Activated naive CD4-positive, alpha-beta T cell treated with anti-CD3 and anti-CD28 coated beads, Interleukin-2, amount 10 ng/mL, durations not matched to agents 7 days and 5 days (primary cell): ENCODE measurements around the gene SAPCD1.

Experiments
- CTCF ChIA-PET: fragments of 350-600 bp; sonication (Branson Sonifier 250); formaldehyde crosslinking; loops from one replicate; lab custom pipeline; 2021; ENCODE audit warnings: antibody characterized with exemption; lab: Charles Lee
- DNase-seq: peaks from one replicate; pipeline ENCODE4 v3.0.0-alpha.2; 2020
- H3K27ac Mint-ChIP-seq: one replicate; pipeline ENCODE4 v1.8.0; 2021; ENCODE audit warnings: mild to moderate bottlenecking, moderate library complexity, mixed read lengths
- H3K27me3 Mint-ChIP-seq: one replicate; pipeline ENCODE4 v1.8.0; 2021; ENCODE audit warnings: mild to moderate bottlenecking, mixed read lengths
- H3K36me3 Mint-ChIP-seq: one replicate; pipeline ENCODE4 v1.8.0; 2021; ENCODE audit warnings: mixed read lengths
- H3K4me1 Mint-ChIP-seq: one replicate; pipeline ENCODE4 v1.8.0; 2021; ENCODE audit warnings: mixed read lengths
- H3K4me3 Mint-ChIP-seq: one replicate; pipeline ENCODE4 v1.8.0; 2021; ENCODE audit warnings: mild to moderate bottlenecking, moderate library complexity, mixed read lengths
- H3K9me3 Mint-ChIP-seq: one replicate; pipeline ENCODE4 v1.8.0; 2021; ENCODE audit warnings: mixed read lengths

SAPCD1 gene

DNA sequence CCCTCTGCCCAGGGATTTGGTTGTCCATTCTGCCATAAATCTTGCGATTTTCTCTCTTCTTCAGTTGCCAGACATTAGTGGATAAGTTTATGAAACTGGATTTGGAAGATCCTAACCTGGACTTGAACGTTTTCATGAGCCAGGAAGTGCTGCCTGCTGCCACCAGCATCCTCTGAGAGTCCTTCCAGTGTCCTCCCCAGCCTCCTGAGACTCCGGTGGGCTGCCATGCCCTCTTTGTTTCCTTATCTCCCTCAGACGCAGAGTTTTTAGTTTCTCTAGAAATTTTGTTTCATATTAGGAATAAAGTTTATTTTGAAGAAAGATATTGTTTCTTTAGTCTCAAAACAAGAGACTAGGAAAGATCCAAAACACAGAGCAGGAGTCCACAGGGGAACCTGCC lies at the start of gene SAPCD1:
SAPCD1 (plus strand) TSS at position 301 of the 400 bp plus-strand sequence. CDS start 399 bp downstream, outside the sequence.
- H3K36me3 Mint-ChIP-seq = peaks cover 43% of the 10 kb centered on the region
- H3K4me1 Mint-ChIP-seq = peaks cover 20% of the 10 kb centered on the region
- no peak within 1 kb of the TSS for H3K4me3 Mint-ChIP-seq
- no peaks in the 10 kb centered on the region for H3K9me3 Mint-ChIP-seq
- no peaks in the 10 kb centered on the region for H3K27me3 Mint-ChIP-seq
- no peak for DNase-seq
- no peak within 1 kb of the TSS for H3K27ac Mint-ChIP-seq
- CTCF ChIA-PET = no interaction called here

DNA sequence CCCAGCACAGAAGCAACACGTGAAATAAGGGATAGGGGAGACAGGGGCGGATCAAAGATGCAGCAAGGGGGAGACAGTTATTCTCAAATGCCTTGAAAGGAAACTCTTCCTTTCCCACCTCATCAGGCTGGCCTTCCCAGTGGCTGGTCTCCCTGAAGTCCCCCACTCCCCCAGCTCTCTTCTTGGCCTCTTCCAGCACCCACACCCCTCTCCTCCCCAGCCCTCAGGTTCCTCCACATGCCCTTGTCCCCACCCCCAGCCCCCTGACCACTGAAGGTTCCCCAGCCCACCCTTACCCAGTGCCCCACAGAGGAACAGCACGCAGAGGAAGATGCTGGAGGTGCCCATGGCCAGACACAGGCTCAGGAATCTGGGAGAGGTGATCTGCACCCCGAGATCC lies 49.0 kb upstream of the SAPCD1 start:
- Mint-ChIP-seq H3K36me3 (no peaks in the 10 kb centered on the region), H3K27me3 (peaks cover 56% of the 10 kb centered on the region), H3K4me1 (peaks cover 27% of the 10 kb centered on the region), H3K27ac (no peak overlapping the region), H3K4me3 (no peak overlapping the region), H3K9me3 (no peaks in the 10 kb centered on the region)
- CTCF ChIA-PET = no interaction called here
- DNase-seq = no peak

DNA sequence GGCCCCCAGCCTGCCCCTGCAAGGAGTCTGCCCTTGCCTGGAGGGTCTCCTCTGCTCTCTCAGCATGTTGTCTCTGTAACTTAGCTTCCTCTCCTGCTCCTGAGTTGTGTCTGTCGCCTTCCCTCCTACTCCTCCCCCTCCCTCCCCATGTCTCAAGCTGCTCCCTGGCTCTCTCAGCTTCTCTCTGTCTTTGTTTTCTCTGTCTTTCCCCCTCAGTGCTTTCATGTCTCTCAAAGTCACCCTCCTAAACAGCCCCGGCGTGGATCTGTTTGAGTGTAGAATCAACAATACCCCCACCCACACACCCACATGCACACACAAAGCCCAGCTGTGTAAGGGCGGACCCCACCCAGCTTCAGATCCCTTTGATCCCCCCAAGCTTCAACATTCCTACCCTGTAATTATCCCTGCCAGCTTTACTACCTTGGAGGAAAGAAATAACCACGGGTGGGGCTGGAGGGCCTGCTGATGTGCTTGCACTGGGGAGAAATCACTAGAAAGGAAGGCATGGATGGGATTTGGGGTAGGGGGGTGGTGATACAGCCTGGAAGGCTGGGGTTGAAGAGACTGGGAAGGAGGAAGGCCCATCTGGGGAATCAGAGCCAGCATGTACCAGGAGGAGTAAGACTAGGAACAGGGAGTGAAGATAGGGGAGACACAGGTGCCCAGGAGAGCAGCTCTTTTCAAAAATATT lies 48.3 kb upstream of the SAPCD1 start:
- Mint-ChIP-seq H3K9me3 (no peaks in the 10 kb centered on the region), H3K27me3 (peaks cover 56% of the 10 kb centered on the region), H3K36me3 (no peaks in the 10 kb centered on the region), H3K4me1 (peaks cover 27% of the 10 kb centered on the region), H3K27ac (no peak overlapping the region), H3K4me3 (no peak overlapping the region)
- CTCF ChIA-PET = no interaction called here
- no peak for DNase-seq

DNA sequence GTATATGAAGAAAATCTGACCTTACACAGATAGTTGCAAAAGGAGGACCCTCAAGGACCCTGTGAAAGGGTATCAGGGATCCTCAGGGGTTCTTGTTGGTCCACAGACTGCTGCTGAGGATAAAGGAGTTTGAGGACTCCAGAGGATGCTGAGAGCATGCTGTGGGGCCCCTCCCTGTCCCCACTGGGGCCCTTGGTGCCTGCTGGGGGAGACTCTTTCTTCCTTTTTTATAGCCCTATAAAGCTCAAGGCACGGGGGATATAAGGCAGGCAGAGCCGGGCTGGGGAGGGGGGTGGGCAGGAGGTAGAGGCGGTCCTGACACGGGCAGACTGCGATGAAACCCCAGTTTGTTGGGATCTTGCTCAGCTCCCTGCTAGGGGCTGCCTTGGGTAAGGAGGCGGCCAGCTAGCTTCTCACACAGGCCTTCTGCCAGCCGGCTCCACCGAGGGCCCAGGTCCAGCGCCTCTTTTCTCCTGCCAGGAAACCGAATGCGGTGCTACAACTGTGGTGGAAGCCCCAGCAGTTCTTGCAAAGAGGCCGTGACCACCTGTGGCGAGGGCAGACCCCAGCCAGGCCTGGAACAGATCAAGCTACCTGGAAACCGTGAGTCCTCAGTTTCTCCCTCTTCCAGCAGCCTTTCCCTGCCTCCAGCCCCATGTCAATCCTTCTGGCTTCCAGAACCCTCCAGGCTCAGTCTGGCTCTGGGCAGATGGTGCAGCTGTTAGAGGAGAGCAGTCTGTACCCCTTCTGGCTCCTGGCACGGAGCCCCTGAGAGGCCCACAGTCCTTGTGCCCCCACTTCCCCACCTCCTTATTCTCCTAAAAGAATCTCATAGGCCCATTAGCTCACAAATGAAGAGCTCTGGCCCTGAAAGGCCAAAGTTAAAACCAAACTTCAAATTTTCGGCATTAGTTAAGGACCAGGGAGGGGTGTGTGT lies 47.2 kb upstream of the SAPCD1 start, which contains the start of gene LY6G6D:
LY6G6D (plus strand) TSS at position 327 of the 937 bp plus-strand sequence; CDS start at position 335, 8 bp downstream.
- Mint-ChIP-seq H3K36me3 (no peaks in the 10 kb centered on the region), H3K4me1 (peaks cover 26% of the 10 kb centered on the region), H3K9me3 (no peaks in the 10 kb centered on the region), H3K4me3 (no peak within 1 kb of the TSS), H3K27me3 (peaks cover 56% of the 10 kb centered on the region), H3K27ac (no peak within 1 kb of the TSS)
- no peak for DNase-seq
- CTCF ChIA-PET = no interaction called here

DNA sequence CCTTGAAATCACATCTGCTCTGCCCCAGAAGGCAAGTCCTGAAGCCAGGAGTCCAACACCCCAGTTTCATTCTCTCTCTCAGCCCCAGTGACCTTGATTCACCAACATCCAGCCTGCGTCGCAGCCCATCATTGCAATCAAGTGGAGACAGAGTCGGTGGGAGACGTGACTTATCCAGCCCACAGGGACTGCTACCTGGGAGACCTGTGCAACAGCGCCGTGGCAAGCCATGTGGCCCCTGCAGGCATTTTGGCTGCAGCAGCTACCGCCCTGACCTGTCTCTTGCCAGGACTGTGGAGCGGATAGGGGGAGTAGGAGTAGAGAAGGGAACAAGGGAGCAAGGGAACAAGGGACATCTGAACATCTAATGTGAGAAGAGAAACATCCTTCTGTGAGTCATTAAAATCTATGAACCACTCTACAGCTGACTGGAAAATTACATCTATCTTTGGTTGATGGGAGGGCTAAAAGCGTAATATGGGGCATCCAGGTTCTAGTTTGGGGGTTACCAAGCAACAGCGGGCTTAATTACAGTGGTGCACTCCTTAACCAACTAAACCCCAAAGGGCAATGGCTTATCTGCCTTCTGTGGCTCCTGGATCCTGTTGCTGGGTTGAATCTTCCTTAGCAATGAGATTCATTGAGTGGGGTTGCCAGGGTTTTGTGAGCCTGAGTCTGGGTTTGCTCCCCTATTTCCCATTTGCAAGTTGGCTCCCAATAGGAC lies 44.8 kb upstream of the SAPCD1 start:
- DNase-seq = no peak
- Mint-ChIP-seq H3K4me3 (no peak overlapping the region), H3K36me3 (no peaks in the 10 kb centered on the region), H3K27me3 (peaks cover 52% of the 10 kb centered on the region), H3K27ac (peak overlapping the region; percentile 50), H3K4me1 (peaks cover 7% of the 10 kb centered on the region), H3K9me3 (no peaks in the 10 kb centered on the region)
- CTCF ChIA-PET = no interaction called here

DNA sequence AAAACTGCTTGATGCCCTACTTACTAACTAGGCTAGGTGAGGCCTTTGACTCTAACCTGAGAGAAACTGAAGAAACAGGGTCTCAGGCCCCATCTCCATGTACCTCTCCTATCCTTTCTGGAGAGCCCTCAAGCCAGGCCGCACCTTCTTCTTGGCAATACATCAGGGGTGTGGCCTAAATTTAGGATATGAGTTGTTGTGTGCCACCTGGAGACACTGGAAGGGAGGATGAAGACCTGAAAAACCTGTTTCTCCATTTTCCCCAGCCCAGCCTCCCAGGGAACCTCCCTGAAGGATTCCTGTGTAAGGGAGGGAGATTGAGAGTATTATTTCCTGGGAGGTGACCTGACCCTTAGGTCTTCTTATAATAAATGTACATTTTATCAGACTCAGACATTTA lies 44.2 kb upstream of the SAPCD1 start:
- H3K9me3 Mint-ChIP-seq = no peaks in the 10 kb centered on the region
- H3K27me3 Mint-ChIP-seq = peaks cover 46% of the 10 kb centered on the region
- CTCF ChIA-PET = no interaction called here
- no peak for DNase-seq
- H3K27ac Mint-ChIP-seq = no peak overlapping the region
- H3K4me3 Mint-ChIP-seq = no peak overlapping the region
- H3K36me3 Mint-ChIP-seq = no peaks in the 10 kb centered on the region
- H3K4me1 Mint-ChIP-seq = peaks cover 9% of the 10 kb centered on the region

DNA sequence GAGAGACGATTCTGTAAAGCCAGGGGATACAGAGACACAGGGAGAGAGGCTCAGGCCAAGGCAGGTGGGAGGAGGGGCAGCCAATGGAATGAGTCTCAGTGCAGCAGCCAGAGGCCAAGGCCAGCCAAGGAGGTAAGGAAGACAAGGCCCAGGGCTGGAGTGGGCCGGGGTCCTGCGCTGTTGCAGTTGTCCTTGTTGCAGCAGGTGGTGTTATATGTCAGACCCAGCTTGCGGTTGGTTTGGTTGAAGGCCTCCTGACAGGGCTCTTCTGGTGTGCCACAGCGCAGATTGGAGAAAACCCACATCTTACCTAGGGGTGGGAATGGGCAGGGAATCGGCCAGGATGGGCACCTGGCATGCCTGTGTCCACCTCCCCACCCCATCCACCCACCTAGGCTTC lies 43.5 kb upstream of the SAPCD1 start:
- Mint-ChIP-seq H3K4me3 (no peak overlapping the region), H3K36me3 (no peaks in the 10 kb centered on the region), H3K4me1 (peaks cover 12% of the 10 kb centered on the region), H3K9me3 (no peaks in the 10 kb centered on the region), H3K27me3 (peaks cover 39% of the 10 kb centered on the region), H3K27ac (no peak overlapping the region)
- CTCF ChIA-PET = no interaction called here
- no peak for DNase-seq

DNA sequence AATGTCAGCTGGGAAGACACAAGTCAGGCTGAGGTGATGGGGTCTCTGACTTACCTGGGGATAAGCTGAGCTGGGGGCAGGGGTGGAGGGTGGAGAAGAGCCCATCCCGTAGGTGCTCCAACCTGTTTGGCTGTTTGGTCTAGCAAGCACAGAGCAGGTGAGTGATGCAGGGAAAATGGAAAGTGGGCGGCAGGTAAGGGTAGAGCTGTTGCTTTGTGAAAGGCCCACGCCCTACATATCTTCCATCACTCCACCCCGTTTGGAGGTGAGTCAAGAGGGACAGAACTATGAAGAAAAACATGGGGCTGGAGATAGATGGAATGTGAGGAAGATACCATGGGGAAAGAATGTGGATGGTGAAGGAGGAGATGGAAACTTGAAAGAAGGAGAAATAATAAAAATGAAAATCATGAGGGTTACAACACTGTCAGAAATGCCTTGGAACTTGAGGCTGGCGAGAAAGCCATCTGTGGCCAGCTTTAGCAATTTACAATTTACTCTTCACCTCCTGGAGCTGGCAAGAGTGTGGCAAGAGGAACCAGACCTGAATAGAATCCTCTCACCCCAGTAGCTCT lies 42.2 kb upstream of the SAPCD1 start:
- no peak overlapping the region for H3K4me3 Mint-ChIP-seq
- H3K36me3 Mint-ChIP-seq = no peaks in the 10 kb centered on the region
- H3K27me3 Mint-ChIP-seq = peaks cover 30% of the 10 kb centered on the region
- H3K4me1 Mint-ChIP-seq = peaks cover 11% of the 10 kb centered on the region
- H3K27ac Mint-ChIP-seq = no peak overlapping the region
- no peak for DNase-seq
- CTCF ChIA-PET = no interaction called here
- H3K9me3 Mint-ChIP-seq = no peaks in the 10 kb centered on the region

DNA sequence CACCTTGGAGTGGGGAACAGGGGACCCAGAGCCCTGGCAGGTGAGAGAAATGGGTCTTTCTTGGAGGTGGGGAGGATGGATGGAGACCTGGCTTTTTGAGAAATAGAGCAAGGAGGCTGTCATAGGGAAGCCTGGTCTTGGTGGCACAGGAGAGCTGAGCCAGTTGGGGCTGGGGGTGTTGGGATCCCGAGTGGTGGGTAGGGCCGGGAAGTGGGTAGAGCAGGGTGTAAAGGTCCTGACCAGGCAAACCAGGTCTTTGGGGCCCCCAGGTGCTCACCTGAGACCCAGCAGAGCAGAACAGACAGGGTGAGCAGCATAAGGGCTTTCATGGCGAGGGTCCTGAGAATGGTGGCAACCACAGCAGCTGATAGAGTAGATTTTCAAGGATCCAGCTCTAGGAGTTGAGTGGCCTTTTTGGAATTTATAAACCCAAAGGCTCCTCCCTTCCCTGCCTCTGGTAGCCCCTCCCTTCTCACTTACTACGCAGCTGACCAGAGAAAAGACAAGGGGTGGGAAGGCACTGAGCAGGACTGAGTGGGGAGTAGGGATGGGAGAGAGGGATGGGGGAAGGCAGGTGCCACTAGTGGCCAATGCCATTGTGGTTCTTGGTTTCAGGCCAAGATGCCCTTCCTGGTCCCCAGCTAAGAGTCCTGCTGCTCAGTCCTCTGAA lies 41.0 kb upstream of the SAPCD1 start, which contains the start of gene LY6G6C:
LY6G6C (minus strand) TSS at position 396 of the 670 bp plus-strand sequence; CDS start at position 329, 67 bp downstream.
- H3K27ac Mint-ChIP-seq = no peak within 1 kb of the TSS
- no peak for DNase-seq
- H3K36me3 Mint-ChIP-seq = peaks cover 8% of the 10 kb centered on the region
- H3K4me3 Mint-ChIP-seq = no peak within 1 kb of the TSS
- no peaks in the 10 kb centered on the region for H3K9me3 Mint-ChIP-seq
- H3K27me3 Mint-ChIP-seq = peaks cover 30% of the 10 kb centered on the region
- H3K4me1 Mint-ChIP-seq = peaks cover 22% of the 10 kb centered on the region
- CTCF ChIA-PET = interaction anchor here (1.3 kb wide), 1 partner anchor 49 kb away, joined by 3 read pairs; no protein-coding TSS in a partner anchor

DNA sequence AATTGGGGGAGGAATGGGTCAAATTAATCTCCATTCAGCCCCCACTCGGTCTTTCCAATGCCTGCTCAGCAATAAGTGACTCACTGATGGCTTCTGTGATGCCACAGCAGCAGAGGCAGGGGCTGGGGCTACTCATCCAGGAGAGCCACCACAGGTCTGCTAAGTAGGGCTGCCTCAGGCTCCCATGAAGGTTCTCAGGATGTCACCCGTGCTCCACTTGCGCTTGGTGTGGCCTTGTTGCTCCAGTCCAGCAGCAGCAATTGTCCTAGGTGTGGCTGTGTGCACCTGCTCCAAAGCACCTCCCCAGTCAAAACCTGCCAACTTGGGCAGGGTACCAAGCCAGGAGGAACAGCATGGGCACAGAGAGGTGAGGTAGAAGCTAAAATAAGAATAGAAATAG lies 40.3 kb upstream of the SAPCD1 start:
- DNase-seq = no peak
- no peak overlapping the region for H3K27ac Mint-ChIP-seq
- H3K9me3 Mint-ChIP-seq = no peaks in the 10 kb centered on the region
- H3K36me3 Mint-ChIP-seq = peaks cover 15% of the 10 kb centered on the region
- H3K4me1 Mint-ChIP-seq = peaks cover 28% of the 10 kb centered on the region
- H3K27me3 Mint-ChIP-seq = peaks cover 29% of the 10 kb centered on the region
- H3K4me3 Mint-ChIP-seq = no peak overlapping the region
- CTCF ChIA-PET = interaction anchor here (1.3 kb wide), 1 partner anchor 48 kb away, joined by 3 read pairs; no protein-coding TSS in a partner anchor

DNA sequence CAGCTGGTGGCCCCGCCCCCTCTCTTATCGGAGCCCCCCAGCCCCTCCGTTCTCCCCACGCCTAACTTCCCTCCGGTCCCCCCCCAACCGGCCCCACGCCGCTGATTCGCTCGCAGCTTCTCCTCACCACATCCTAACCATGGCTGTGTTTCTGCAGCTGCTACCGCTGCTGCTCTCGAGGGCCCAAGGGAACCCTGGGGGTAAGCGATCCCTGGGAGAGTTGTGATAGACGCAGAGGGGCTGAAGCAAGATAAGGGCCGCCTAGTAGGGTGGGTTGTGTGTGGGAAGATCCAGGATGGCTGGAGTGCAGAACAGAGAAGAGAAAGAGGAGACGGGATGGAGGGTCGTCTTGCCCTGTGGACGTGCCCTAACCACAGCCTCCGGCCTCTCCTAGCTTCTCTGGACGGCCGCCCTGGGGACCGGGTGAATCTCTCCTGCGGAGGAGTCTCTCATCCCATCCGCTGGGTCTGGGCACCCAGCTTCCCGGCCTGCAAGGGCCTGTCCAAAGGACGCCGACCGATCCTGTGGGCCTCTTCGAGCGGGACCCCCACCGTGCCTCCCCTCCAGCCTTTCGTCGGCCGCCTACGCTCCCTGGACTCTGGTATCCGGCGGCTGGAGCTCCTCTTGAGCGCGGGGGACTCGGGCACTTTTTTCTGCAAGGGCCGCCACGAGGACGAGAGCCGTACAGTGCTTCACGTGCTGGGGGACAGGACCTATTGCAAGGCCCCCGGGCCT lies 39.0 kb upstream of the SAPCD1 start, which contains the start of gene MPIG6B:
MPIG6B (plus strand) TSS at position 129 of the 735 bp plus-strand sequence; CDS start at position 140, 11 bp downstream.
- DNase-seq = no peak
- H3K4me1 Mint-ChIP-seq = peaks cover 39% of the 10 kb centered on the region

DNA sequence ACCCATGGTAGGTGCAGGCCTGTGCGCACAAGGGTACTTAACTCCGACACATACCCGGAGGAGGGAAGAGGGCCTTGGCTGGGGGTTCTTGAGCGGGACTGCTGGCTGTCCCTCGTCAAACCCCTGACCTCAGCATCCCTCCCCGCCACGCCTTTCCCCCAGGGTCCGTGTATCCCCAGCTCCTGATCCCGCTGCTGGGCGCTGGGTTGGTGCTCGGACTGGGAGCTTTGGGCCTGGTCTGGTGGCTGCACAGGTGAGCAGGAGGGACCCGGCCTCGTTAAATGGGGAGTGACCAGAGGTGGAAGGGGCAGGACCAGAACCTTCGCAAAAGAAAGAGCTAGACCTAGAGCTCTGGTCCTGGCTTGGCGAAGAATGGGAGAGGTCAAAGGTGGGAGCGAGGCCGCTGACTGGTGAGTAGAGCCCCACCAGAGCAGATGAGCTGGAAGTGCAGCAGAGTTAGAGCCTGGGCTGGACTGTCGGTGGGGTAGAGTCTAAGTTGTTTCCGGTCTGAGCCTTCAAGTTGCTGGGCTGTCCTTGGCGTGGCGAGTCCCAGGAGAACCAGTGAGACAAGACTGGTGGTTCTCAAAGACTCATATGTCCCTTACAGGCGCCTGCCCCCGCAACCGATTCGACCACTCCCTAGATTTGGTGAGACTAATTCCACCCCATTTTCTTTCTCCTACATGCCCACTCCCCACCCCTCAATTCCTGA lies 38.3 kb upstream of the SAPCD1 start:
- H3K27ac Mint-ChIP-seq = no peak overlapping the region
- CTCF ChIA-PET = interaction anchor here (0.9 to 2.0 kb wide), 2 partner anchors 46 to 102 kb away, joined by 3 to 6 read pairs; no protein-coding TSS in a partner anchor
- peaks cover 22% of the 10 kb centered on the region for H3K27me3 Mint-ChIP-seq
- no peaks in the 10 kb centered on the region for H3K9me3 Mint-ChIP-seq
- H3K36me3 Mint-ChIP-seq = peaks cover 23% of the 10 kb centered on the region
- no peak for DNase-seq
- no peak overlapping the region for H3K4me3 Mint-ChIP-seq
- H3K4me1 Mint-ChIP-seq = peaks cover 46% of the 10 kb centered on the region

More for the DNA sequence above, 39.0 kb upstream of the SAPCD1 start, which contains the start of gene MPIG6B:
- H3K27ac Mint-ChIP-seq = peak within 1 kb of the TSS; percentile 20
- H3K27me3 Mint-ChIP-seq = peaks cover 22% of the 10 kb centered on the region
- H3K36me3 Mint-ChIP-seq = peaks cover 22% of the 10 kb centered on the region
- CTCF ChIA-PET = interaction anchor here (0.9 kb wide), 1 partner anchor 103 kb away, joined by 3 read pairs; no protein-coding TSS in a partner anchor
- no peaks in the 10 kb centered on the region for H3K9me3 Mint-ChIP-seq
- H3K4me3 Mint-ChIP-seq = no peak within 1 kb of the TSS
